Stimulated activated naive CD8-positive, alpha-beta T cell treated with anti-CD3 and anti-CD28 coated beads, Interleukin-15, Interleukin-2, amounts not matched to agents 100 U/mL and 50 U/mL, for 24 hours (primary cell): Measurements from ENCODE around the gene AQP2.
A peak's percentile ranks its signal among the peaks of the same experiment; 100 is the strongest.

Experiments
- ATAC-seq: fragments of 150-1000 bp; cut with Tn5 transposase; one replicate; pipeline ENCODE4 v1.10.0; 2021
- DNase-seq: peaks from one replicate; pipeline ENCODE4 v3.0.0; 2021

The AQP2 gene

DNA sequence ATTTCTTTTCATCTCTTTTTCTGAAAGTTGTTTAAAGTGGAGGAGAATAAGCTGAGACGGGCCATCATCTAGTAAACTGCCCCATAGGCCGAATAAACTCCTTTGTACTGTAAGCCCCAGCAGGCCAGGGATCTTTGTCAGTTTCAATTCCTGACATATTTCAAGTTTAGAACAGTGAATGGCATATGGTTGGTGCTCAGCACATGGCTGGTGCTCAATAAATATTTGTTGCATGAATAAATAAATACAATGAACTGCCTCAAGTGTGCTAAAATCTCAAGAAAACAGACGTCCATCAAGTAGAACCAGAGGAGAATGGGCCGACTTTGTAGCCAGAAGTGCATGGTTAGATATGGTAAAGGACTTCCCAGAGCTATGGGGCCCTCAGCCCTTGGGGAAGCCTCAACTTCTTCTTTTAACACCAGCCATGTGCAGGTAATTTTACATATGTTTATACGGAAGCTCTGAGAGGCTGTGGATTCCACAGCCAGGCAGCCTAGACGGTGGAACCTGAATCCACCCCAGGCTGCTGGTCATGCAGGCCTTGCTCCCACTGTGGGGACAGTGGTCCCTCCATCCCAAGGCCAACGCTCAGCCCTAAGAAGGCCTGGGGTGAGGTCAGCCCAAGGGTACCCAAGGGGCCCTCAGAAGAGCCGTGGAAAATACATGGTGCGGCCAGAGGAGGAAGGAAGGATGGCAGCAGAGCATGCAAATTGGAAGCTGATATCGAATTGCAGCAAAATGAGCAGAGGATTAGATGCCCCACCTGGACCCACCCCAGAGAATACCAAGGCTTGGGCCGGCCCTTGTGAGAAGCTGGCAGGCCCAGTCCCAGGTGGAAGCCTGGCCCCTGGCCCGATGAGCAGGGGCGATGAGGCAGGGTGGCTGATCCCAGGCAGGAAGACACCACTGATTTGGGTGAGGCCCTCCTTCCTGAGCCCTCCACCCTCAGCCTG is 8.7 kb upstream of the AQP2 start:
- ATAC-seq (no peak), DNase-seq (no peak)

DNA sequence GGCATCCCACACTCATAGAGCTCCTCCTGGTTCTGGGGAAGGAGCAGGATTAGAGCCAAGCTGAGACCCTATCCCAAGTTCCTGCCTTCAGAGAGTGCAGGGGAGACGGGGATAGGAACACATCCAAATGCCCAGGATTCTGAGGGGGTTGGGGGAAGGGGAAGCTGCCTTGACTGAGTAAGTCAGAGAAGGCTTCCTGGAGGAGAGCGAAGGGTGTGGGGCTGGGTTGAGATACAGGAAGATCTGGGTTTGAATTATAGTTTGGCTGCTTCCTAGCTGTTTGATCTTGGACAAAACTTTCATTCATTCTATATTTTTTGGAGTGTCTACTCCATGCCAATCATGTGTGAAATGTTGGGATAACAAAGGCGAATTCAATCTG is 8.0 kb upstream of the AQP2 start:
- DNase-seq (no peak), ATAC-seq (no peak)

DNA sequence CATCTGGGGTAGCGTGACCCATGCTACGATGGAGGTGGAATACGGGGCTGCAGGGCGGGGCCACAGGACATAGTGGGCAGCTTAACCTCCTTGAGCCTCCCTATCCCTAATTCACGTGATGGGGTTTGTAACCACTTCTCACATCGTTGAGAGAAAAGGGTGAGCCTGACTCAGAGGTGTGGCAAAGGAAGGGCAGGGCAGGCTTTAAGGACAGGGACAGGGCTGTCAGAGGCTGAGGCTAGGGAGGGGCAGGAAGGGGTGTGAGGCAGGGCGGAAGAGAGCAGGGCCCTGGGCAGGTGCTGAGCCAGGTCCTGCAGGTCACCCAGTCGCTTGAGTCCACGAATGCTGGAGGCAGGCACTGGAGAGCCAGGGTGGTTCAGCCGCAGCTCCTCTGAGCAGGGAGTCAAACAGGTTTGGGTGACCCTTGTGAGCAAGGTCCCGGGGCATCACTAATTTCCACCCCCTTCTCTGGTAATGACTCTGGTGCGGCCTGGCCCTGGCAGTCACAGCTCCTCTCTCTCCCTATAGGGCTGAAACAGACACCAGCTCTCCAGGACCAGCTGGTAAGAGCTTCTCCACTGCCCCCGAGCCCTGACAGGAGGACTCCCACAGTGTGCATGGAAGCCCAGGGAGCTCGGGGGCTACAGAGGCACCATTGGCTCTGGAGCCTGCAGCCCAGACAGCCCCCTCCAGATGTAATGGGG is 7.5 kb upstream of the AQP2 start:
- no peak for ATAC-seq
- no peak for DNase-seq

DNA sequence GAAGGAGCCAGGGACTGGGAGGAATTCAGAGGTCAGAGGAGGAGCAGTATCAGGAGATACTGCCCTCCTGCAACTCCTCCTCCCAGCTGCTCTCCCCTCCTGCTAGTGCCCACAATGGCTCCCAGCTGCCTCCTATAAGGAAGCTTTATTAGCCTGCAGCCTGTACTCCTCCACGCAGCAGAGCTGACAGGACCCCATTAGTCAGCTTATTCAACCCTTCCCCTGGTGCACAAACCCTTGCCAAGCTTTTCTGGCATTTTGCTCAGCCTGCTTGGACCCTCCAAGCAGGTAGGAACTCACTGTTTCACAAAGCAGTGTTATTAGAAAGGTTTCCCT is 6.9 kb upstream of the AQP2 start:
- no peak for ATAC-seq
- no peak for DNase-seq

DNA sequence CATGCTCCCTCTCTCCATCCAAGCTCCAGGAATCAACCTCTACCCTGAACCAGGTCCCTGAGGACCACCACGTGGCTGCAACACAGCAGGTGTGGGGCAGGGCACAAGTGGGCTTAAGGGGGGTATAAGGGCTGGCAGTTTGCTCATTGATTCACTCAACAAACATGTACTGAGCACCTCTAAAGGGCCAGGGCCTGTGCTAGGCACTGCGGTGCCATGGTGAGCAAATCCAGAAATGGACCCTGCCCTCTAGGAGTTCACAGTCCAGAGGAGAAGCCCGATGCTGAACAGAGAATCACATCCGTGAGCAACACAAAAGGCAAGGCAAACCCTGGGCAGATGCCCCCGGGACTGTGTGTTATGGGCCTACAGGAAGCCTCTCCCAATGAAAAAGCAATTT is 6.5 kb upstream of the AQP2 start:
- DNase-seq (no peak), ATAC-seq (no peak)

DNA sequence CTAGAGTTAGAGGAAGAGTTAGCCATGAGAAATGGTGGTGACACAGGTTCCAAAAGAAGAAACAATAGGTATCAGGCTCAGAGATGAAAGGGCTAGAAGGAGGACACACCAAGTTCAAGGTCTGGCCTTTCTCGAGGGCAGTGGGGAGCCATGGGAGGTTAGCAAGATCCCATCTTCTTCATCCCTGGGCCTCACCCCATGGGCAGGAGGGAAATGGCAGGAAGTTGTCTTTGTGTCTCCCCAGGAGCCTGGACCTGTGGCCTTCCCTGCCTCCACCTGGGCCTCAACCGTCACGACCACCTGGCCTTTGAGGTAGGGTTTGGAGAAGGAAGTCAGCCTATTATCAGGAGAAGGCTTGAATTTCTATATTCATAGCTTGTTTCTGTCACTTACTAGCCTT is 5.8 kb upstream of the AQP2 start:
- no peak for DNase-seq
- no peak for ATAC-seq

DNA sequence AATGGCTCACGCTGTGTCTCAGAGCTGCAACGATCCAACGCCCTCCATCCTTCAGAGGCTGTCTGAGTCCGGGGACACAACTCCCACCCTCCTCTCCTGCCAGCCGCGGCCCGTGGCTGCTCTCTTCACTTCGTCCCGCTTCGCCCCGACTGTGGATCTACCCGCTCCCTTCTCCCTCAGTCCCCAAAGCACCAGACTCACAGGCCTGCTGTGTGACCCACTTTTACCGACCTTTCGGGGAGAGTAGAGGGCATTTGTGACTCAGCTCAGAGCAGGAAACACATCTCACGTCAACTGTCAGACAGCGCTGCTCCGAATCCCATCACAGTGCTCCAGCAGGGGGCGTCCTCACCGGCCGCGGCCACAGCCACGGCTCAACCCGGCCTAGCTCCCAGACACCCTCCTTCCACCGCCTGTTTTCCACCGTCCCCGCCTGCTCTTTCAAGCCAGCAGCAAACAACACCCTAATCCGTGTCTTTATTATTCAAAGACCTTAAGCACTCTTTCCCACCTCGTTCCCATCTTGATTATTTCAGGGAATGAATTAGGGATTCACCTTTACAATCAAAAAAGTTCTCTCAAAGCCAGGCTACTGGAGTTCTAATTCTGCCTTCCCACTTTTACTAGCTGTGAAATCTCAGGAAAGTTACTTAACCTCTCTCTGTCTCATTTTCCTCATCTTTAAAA is 5.0 kb upstream of the AQP2 start:
- DNase-seq = peak; percentile 96
- ATAC-seq = peak; percentile 99

DNA sequence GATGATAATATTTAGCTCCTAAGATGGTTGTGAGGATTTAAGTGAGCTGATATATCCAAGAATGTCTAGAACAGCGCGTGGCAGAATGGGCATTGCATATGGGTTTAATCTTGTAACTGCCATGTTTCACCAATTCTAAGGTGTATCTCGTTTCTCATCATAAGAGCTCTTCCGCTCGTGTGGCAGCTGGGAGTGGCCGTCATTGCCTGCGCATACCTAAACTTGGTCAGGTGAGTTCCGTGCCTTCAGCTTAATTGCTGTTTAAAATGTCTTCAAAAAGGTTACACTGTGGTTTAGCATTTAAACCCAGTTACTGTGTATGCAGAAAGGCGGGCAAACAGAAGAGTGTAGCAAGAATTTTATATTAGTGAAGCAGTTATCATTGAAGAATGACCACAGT is 4.5 kb upstream of the AQP2 start:
- DNase-seq (no peak), ATAC-seq (no peak)

DNA sequence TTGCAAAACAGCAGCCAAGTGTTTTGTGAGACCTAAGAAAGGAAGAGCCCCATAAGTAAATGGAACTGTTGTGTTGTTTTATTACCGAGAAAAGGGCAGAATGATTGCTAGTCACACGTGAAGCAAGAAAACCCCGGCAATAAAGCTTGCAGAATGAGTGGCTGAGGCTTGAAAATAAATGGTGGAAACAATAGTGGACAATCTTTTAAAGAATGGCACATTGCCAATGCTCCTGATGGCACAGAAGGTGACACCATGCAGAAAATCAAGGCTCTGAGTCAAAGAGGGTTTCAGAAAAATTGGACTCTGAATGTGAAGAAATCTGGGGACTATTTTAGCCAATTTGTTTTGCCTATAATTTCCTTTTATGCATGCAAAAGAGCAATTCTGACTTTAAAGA is 4.0 kb upstream of the AQP2 start:
- no peak for ATAC-seq
- DNase-seq = no peak

DNA sequence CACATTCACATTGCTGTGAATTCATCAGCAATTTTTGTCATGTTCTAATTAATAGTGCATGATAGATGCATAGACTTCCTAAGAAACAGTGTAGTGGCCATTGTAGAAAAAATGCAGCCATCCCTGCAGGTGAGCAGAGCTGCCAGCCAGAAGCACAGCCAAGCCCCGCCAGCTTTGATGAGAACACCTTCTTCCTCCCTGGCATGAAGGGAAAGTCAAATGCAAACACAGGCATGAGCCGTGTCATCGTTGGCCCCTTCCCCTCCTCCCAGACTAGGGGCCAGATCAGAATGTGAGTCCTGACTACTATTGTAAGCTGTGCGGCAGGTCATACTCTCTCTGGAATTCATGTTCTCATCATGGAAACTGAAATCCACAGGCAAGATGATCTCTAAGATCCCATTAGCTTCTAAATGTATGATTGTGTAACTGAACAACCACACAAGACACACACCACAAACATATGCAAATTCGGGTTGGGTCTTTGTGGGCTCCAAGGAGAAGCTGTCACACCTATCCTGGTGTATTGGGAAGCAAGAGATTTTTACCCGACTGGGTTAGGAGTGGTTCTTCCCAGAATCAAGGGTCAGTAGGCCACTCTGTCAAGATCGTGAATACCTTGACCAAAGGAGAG is 2.8 kb upstream of the AQP2 start:
- ATAC-seq = no peak
- no peak for DNase-seq

DNA sequence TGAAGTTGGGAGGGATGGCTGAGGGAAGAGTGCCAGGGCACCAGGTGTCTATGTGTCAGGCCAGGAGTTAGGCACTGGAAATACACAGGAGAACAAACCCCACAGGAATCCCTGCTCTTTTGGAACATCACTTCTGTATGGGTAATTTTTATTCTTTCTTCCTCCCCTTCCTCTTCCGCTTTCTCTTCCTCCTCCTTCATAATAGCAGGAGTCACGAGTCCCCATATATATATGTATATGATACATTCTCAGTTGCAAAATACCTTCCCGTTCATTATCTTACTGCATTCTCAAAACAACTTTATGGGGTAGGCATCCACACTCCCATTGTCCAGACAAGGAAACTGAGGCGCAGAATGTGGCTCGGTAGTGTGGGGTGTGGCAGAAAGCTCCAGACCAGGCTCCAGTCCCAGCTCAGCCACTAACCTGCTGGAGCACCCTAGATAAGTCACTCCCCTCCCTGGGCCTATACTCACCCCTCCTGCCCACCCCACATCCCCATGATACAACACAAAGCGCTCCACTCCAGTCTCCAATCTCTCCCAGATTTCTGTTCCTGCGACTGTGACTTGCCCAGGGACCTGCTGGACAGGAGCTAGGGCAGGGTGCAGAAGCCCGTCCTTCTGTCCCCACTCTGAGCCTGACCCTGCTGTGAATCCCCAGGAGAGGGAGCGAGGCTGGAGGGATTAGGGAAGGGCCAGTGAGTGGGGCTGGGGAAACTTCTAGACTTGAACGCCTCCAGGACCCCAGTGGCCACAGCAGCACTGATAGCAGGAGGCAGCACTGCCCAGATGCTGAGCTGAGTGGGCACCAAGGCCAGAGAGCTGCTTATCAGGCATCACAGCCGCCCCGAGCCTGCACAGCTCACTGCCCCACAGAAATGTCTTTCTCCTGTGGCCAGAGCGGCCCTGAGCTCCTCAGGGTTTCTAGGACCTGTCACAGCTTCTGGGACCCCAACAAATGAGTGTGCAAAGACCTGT is 1.4 kb upstream of the AQP2 start:
- DNase-seq (no peak), ATAC-seq (no peak)

DNA sequence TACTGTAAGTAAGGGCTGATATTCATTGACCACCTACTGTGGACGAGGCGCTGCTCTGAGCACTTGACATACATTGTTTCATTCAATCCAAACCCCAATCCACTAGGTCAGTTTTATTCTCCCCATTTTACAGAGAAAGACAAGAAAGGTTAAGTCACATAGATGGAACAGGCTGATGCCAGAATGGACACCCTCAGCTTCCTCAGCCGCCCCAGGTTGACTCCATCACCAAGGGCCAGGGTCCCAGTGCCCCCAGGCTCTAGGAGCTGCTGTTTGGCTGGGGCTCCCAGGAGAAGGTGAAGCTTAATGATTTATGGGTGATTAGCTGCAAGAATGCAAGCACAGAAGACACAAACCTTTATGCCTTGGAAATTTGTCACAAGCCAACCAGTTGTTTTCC is 671 bp upstream of the AQP2 start:
- DNase-seq (no peak), ATAC-seq (no peak)

DNA sequence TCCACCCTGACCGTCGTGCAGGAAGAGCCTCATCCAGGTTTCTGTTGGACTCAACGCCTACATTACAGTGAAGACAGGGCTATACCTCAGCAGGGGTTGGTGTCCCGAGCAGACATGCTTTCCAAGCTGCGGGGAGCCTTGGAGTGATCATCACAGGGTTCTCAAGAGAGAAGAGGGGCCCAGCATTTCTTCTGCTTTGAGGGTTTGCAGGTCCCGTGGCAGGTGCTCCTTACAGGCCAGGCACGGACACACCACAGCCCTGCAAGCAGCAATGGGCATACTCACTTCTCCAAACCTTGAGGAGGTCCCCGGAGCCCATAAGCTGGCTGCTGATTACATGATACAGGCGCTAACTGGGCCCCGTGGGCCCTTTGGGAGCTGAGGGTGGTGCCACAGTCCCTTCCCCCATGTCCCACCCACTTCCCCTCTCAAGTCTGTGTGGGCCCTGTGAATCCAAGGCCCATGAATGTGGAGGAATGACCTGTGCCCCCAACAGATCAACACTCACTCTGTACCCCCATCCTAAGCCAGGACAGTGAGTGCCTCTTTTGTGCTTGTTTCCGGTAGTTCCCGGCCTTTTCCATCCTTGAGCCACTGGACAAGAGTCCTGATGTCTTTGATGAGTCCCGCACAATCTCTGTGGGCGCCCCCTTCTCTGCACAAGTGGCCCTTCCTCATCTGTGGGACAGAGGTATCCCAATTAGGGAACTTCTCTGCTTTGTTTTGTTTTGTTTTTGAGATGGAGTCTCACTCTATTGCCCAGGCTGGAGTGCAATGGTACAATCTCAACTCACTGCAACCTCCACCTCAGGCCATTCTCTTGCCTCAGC is 1.1 kb downstream of the AQP2 start:
- DNase-seq (no peak), ATAC-seq (no peak)

DNA sequence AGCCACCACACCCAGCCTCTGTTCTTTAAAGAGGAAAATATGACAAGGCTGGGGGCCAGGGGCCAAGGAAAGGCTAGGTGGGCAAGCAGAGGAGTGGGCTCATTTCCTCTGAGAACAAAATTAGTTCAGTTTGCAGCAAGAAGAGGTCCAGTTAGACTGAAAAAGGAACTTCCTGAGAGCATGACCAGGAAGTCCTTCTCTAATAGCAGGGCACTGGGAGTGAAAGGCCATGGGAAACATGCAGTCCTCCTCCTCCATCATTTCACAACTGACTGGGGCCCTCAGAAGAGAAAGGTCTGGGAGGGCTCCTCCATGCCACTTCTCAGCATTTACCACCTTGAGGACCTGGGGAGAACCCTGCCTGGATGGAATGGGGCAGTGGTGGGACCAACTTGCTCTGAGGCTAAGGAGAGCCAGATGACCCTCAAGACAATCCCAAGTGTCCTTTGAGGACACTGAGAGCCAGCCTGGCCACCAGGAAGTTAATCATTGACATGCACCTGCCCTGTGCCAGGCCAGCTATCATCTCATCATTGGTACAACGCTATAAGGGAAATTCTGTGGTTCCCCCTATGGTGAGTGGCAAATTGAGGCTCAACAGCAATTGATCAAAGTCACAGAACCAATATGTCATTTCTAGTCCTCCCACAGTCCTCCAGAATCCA is 2.0 kb downstream of the AQP2 start:
- ATAC-seq = no peak
- DNase-seq = no peak

DNA sequence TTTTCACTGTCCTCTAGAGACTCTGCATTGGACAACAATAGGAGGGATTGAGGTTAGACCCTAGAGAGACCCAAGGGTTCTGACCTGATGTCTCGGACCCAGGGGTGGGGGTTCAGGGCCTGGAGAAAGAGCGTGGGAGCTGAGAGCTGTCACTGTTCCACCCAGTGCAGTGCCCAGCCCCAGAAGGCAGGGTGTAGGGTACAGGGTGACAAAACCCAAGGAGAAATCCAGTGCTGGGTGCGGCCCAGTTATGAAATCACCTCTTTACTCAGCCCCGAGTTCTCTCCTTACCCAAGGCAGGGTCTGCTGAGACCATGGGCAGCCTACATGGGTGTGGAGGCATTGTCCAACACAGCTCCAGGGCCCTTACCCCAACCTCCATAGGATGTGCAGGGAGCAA is 2.6 kb downstream of the AQP2 start:
- no peak for DNase-seq
- ATAC-seq = no peak

DNA sequence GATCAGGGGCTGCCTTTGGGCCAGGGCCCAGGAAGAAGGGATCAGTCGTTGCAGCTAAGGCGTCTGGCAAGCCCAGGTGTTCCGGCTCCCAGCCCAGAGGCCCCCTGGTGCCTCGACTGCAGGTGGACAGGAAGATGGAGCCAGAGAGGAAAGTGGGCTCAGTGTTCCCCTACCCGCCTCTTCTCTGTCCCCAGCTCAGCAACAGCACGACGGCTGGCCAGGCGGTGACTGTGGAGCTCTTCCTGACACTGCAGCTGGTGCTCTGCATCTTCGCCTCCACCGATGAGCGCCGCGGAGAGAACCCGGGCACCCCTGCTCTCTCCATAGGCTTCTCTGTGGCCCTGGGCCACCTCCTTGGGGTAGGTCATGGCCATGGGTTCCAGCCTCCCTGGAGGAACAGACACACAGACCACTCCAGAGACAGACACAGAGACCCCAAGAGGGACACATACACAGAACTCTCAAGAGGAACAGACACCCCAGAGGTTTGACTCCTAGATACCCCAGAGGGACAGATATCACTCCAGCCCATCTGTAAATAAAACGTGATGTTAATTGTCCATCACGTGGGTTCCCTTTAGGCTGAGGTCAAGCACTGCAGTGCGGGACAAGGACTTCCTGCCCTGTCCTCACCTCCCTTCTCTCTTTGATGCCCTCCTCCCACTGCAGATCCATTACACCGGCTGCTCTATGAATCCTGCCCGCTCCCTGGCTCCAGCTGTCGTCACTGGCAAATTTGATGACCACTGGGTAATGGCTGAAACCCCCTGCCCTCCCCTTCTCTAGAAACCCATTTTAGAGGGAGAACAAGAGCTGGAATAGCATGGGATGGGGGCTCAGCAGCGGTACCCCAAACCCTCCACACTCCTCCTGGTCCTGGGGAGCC is 3.7 kb downstream of the AQP2 start:
- no peak for ATAC-seq
- no peak for DNase-seq

DNA sequence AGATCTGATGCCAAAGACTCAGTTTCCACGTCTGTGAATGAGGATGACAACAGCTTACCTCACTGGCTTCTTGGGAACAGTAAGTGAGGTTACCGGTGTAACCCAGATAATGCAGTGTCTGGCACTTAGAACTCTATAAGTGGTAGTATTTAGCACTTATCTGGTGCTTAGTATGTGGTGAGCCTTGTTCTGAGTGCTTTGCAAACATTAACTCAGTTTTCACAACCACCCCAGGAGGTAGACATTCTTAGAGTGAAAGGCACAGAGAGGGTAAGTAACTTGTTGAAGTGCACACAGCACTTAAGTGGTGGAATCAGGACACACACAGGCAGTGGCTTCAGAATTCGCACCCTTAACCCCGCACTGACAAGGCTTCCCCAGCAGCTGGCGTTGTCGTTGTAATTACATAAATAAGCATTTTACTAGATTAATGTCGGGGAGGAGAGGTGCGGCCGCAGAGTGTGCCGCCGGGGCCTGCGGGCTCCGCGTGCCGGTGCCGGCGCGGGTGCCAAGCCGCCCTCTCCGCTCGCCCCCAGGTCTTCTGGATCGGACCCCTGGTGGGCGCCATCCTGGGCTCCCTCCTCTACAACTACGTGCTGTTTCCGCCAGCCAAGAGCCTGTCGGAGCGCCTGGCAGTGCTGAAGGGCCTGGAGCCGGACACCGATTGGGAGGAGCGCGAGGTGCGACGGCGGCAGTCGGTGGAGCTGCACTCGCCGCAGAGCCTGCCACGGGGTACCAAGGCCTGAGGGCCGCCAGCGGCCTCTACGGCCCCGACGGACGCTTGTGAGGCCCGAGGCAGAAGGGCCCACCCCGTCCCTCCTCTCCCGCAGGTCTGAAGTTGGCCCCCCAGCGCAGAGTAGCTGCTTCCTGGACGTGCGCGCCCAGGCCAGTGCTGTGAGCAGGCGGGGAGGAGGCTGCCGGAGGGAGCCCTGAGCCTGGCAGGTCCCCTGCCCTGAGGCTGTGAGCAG is 4.6 kb downstream of the AQP2 start:
- DNase-seq (no peak), ATAC-seq (no peak)
